GM21576 (cell line): ENCODE measurements around the gene NCR3LG1.

Experiments
- ATAC-seq: cut with Tn5 transposase; IDR thresholded peaks from one replicate; pipeline ENCODE4 v1.9.1; 2021; ENCODE audit warnings: mild to moderate bottlenecking, moderate library complexity; ENCODE audit not compliant: unreplicated experiment

The NCR3LG1 gene, protein sequence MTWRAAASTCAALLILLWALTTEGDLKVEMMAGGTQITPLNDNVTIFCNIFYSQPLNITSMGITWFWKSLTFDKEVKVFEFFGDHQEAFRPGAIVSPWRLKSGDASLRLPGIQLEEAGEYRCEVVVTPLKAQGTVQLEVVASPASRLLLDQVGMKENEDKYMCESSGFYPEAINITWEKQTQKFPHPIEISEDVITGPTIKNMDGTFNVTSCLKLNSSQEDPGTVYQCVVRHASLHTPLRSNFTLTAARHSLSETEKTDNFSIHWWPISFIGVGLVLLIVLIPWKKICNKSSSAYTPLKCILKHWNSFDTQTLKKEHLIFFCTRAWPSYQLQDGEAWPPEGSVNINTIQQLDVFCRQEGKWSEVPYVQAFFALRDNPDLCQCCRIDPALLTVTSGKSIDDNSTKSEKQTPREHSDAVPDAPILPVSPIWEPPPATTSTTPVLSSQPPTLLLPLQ

DNA sequence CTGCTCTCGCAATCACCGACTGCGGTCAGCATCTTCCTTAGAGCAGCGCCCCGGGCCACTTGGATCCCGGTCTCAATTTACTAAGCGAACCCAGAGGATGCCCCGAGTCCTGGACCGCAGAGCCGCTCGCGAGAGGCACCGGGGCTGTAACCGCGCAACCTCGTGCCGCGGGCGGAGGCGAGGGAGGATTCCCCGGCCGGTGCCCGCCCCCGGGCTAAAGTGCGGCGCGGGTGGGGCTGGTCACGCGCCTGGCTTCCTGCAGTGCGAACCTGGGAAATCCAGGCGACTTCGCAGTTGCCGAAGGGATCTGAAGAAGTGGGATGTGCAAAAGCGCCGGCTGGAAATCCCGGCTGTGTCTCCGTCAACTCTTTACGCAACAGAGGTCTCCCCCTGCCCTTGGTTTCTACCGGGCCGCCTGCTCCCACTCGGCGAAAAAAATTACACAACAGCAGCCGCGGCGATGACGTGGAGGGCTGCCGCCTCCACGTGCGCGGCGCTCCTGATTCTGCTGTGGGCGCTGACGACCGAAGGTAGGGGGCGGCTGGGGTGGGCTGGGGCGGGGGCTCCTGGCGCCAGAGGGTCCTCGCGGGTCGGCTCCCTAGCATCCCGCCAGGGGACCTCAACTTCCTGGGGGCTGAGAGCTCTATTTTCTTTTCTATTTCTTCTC lies at the start of gene NCR3LG1:
Gene NCR3LG1 (plus strand): TSS at position 291 of the 667 bp plus-strand sequence. CDS start 170 bp downstream, at position 461.
- ATAC-seq, result no peak

DNA sequence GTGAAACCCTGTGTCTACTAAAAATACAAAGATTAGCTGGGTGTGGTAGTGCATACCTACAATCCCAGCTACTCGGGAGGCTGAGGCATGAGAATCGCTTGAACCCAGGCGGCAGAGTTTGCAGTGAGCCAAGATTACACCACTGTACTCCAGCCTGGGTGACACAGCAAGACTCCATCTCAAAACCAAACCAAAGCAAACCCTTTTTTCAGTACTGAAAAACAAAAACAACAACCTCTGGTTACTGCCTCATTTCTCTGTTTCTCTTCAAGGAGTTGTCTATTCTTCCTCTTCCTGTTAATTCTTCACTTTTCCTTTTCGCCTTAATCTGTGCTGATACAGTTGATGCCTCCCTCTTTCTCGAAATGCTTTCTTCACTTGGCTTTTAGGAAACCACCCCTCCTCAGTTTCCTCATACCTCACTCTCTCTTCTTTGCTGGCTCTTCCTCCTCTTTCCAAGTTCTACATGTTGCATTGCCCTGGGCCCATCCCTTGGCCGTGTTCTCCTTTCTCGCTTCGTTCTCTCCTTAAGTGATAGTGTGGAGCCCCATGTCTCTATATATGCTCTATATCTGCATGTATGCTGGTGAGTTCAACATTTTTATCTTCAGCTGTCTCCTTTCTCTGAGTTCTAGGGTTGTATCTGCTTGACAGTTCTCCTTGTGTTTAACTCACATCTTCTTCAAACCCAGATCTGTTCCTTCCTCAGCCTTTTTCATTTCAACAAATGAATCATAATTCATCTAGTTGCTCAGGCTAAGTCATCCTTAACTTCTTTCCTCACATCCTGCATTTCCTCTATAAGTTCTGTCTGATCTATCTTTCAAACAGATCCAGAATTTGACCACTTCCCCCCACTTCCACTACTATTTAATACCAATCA lies 38.0 kb upstream of the NCR3LG1 start:
- no peak for ATAC-seq

DNA sequence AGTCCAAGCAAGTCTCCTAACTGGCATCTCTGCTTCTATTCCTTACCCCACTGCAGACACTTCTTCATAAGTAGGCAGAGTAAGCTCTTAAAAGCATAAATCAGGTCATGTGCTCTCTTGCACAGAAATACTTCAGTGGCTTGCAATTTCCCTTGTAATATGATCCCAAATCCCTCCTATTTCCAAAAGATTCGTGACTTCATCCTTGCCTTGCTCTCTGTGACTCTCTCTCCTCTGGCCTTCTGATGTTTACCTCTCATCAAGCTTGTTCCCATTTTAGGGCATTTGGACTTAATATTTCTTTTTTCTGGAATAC lies 37.4 kb upstream of the NCR3LG1 start:
- no peak for ATAC-seq

DNA sequence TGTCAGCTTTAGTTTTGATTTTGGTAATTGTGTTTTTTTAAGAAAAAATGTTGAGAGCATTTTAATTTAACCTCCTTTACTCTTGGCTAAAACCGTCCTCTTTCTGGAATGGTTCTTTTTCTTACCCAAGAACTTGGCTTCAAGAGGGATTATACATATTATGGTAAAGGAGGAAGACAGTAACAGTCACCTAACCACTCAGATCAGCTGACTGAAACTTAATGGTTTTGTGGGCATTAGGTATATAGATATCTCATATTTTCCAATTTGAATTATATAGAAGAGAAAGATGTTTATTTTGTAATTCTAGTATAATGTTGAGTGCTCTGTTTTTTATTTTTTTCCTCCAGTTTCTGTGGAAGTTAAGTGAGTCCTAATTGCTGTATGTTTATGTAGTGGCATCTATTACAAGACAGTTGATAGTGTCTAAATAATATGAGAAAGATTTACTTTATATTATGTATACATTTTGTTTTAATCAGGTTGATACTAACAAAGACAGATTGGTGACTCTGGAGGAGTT lies 36.6 kb upstream of the NCR3LG1 start:
- no peak for ATAC-seq

DNA sequence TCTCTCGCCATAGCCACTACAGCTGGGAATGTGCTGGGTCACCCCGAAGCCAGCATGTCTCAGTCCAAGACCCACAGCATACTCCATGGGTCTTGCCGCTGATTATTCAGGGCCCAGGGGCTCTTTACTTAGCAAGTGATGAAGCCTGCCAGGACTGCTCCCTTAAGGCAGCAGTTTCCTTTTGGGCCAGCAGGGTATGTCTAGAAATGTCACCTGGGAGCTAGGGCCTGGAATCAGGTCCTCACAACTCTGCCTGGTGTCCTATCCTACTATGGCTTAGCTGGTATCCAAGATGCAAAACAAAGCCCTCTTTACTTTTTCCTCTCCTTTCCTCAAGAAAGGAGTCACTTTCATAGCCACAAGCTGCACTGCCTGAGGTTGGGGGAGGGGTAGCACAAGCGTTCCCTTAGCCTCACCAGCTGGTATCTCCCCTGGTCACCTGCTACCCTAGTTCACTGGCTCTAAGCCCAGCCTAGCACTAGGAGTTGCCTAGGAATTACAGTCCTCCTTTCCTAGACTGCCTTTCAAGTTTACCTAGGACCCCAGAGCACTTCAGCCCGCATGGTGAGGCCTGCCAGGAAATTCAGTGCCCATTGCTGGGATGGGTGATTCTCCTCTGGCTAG lies 22.6 kb upstream of the NCR3LG1 start:
- ATAC-seq, result no peak

DNA sequence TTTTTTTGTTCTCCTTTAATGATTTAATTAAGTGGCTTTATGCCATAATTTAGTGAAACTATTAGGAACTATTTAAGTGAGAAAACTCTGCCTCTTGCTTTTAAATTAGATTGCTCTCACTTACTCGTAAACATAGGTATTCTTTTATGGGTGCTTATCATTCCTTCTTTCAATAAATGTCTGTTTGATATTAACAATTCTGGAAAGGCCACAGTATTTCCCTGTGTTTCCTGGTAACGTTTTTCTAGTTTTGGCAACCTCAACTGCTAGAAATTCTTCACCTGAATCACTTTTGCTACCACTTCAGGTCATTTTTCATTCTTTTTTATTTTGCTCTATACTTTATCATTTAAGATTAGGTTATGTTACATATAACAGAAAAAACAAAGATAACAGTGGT lies 19.9 kb upstream of the NCR3LG1 start:
- ATAC-seq, result no peak

DNA sequence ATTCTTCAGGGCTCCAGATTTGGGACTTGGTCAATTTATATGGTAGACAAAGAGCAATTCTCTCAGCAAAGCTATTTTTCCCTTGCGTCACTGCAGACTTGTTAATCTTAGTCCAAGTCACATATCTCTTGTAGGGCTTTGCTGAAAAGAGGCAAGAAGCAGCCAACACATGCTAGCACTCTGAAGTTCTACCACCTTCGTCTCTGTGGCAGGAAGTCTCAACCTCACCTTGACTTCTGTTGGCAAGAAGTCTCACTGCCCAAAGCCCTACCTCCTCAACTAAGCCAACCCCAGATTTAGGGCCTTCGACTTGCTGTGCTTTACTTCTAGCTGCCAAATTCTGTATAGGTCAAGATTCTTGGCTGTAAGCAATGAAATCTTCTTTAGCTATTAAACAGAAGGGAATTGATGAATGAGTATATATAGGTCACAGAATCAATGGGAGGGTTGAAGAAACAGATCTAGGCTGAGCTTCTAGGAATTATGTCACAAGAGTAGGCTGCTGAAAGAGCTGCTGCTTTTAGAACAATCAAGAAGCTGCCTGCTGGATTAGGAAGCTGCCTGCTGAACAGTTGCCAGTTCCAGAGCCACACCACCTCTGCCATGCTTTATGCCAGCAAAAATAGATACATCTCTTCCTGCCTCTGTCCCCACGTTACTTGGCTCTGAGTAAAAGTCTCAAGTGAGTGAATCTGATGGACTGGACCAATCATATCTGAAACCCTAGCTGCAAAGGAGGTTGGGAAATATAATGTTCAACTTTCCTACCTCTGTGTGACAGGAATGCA lies 17.6 kb upstream of the NCR3LG1 start:
- ATAC-seq, result no peak

DNA sequence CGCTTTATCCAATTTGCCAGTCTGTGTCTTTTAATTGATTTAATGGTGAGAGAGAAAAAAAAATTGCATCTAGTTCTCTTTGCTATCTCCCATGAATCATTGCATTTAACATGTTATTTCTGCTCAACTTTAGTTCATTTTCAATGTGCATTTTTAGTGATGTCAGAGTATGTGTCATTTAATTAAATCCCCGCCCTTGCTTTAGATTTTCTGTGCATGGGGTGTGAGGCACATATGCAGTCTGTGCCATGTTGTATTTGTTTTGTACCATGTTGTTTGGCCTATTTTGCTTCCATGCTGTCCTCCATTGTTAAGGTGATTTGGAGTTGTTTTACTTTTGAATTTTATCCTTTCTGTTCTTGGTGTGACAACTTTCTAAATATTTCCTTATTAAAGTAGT lies 8.3 kb upstream of the NCR3LG1 start:
- no peak for ATAC-seq

DNA sequence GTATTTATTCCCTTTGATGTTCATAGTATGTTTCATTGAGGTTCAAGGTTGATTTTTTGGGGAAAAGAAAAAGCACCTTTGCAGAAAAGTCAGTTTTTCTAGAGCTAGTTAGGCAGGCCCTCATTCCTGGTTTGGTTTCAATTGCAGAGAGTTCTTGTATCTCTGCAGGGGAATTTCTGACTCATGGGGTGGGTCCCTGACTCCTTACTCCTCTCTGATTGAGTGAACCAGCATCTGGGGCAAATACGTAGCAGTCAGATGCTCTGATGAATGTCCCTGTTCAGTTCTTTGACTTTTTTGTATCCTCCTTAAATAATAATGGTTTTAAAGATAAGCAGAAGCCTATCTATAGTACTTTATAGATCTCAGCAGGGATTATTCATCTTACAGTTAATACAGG lies 7.7 kb upstream of the NCR3LG1 start:
- no peak for ATAC-seq

DNA sequence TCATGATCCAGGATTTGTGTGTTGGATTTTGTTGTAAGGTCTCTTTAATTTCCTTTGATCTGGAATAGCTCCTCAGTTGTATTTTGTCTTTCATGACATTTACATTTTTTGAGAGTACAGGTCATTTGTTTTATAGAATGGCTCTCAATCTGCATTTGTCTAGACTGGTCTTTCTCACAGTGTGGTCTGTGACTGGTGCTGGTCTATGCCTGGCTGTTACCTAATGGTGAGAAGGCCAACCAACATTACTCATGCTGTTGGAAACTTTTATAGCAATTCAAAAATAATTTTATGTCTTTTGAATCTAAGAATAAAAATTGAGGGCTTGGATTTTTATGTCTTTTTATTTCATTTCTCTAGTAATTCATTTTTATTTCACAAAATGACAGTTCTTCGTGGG lies 3.9 kb upstream of the NCR3LG1 start:
- ATAC-seq, result no peak

DNA sequence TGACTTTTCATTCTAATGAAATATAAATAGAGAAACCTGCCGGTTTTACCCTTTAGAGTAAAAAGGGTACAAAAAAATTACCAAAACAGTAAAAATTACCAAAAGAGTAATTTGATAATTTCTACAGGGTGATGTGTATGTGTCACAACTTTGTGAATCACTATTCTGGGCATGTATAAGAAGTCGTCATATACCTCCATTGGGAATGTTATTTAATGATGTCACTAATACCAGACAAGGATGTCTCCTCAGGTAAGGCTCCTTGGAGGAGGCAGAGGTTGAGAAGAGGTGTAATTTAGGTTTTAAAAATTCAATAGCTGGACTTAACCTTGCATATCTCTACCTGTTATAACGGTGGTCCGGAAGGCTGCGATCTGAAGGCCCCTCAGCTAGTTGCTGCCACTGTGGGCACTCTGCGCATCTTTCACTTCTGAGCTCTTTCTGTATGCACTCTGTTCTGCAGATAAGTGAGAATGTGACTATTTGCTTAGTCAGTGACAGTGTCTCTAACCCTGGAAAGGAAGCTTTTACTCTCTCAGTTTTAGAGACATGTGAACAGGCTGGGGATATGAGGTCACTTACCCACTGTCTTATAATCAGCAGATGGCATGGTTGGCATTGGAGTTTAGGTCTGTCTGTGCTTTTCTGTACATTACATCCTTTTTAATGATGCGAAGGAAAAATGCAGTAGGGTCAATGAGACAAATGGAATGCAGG lies 987 bp upstream of the NCR3LG1 start:
- ATAC-seq, result no peak

DNA sequence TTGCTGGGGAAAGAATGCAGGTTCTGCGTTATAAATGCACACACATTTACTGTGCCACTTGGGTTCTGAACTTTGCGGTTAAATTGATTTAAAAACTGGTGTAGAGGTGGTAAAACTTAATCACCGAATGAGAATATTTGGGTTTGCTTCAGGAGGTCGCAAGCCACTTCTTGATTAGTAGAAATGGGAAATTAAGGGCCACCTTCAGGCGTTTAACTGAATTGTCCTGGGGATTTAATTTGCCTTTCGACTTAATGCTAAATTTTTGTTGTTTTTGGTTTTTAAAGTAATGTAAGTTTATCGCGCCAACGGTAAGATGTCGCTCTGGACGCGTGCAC lies 459 bp upstream of the NCR3LG1 start:
- ATAC-seq, result no peak

DNA sequence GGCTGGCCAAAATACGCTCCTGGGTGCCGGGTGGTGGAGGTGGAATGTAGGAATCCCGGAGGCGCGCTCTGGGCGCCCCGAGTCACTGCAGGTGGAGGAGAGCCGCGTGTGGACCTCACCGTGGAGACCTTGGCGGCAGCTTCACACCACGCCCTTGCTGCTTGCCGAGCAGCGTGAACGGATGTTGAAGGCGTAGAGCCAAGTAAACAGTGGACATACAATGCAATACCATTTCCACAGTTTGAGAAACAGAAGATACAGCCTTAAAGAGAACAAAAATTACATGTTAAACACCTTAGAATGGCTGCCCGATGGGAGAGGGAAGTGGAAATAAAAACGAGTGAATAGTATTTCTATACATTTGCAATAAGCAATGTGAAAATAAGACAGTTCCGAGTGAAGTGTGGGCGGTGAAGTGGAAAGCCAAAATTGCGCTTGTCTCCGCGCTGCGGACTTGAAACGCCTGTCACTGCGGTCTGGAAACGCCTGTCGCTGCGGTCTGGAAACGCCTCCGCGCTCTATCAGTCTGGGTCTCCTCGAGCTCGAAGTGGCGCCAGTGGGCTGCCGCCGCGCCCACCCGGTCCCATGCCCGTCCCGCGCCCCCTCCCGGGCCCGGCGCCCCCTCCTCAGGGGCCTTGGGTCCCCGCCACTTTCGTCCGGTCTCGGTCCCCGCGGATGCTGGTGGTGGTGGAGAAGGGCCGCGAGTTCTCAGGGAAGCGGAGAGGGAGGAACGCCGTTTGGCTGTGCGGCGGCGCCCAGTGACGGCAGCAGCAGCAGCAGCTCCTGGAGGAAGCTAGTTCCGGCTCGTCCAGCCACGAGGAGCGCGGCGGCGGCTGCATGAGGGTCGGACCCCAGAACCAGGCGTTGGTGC lies 1.6 kb downstream of the NCR3LG1 start:
- no peak for ATAC-seq

DNA sequence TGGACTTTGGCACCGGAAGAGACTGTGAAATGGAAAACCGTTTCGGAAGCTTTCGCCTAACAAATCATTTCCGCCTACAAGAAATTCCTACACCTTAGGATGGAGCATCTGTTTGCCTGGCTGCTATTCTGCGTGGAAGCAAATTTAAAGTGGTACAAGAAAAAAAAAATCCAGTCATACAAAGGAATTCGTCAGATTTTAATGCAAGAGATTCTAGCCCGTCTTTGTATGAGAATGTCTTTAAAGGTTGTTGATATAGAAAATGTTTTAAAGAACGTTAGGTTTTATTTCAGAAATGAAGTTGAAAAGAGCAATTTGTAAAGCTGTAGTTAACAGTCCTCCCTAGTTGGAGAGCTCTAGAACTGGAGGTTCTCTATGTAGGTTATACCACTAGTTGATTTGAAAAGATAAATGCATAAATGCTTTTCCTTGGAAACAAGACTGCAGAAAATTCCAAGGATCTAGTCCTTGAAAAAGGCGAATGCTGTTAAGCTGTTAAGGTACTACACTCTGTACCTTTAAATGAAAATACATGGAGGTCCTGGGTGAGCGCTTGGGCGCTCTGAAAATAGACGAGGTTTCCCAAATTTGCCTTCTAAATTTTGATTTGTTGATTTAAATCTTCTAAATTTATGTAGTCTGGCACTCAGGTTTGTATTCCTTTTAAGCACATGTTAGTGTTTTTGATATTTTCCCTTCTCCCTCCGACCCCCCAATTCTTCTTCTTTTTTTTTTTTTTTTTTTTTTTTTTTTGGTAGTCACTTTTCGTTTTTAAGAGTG lies 2.4 kb downstream of the NCR3LG1 start:
- ATAC-seq, result no peak

DNA sequence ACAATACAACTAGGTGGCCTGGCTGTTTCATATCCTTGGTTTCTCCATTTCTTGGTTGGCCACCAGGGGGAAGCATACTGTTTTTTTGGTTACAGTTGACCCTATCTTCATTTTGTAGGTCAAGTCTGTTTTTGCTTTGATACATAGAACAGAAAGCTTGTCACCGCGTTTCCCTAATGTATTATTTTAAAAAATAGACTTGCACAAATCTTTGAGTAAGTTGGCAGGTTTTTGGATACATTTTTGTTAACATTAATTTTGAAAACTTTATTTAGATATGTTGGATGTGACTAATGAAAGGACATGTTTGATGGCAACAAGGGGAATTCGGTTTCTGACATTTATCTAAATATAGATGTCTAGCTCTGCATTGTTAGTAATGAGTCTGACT lies 3.0 kb downstream of the NCR3LG1 start:
- no peak for ATAC-seq

DNA sequence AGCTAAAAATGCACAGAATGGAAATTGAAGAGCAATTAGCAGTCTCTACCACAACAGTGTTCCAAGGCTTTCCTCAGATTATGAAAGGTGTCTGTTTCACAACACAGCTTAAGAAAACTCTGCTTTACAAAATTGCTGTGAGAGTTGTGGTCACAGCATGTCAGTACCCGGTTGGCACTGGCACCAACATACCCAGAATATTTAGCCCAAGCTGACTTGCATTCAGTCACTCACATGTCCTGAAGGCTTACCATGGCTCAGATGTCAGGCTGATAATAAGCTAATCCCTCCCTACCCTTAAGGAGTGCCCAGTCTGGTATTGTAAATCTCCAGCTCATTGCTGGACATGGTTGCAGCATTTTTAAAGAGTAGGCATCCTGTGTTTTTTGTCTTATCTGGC lies 14.9 kb downstream of the NCR3LG1 start:
- ATAC-seq, result no peak

DNA sequence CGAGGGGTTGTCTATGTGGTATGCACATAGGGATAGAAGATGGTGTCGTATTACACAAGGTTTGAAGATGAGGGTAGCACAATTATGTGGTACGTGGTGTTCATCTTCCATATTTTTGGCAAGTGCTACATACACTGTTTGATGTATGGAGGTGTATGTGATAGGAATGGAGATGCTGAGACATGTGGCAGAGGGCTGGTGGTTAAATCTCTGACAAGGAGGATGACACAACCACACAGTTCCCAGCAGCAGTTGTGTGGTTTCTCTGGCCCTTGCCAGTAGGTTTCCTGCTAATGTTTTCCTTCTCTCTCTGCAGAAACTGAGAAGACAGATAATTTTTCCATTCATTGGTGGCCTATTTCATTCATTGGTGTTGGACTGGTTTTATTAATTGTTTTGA lies 17.0 kb downstream of the NCR3LG1 start:
- ATAC-seq, result no peak

DNA sequence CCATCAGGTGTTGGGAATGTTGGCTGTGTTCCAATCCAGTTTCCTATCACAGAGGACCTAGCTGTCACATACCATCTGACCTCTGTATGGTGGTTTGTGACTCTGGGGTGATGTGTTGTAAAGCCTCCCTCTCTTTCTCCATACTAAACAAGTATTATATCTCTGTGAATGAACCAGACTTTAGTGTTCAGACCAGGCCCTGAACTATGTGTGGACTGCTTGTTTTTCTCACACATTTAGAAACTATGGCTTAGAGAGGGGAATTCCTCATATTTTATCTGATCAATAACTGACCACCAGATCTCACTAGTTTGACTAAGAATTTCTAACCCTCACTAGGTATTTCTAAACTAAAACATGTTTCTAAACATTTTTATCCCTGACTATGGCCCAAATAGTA lies 17.5 kb downstream of the NCR3LG1 start:
- ATAC-seq, result no peak
